ENCODE data around the gene SBNO2.
A peak's percentile ranks its signal among the peaks of the same experiment; 100 is the strongest.

SBNO2 gene

DNA sequence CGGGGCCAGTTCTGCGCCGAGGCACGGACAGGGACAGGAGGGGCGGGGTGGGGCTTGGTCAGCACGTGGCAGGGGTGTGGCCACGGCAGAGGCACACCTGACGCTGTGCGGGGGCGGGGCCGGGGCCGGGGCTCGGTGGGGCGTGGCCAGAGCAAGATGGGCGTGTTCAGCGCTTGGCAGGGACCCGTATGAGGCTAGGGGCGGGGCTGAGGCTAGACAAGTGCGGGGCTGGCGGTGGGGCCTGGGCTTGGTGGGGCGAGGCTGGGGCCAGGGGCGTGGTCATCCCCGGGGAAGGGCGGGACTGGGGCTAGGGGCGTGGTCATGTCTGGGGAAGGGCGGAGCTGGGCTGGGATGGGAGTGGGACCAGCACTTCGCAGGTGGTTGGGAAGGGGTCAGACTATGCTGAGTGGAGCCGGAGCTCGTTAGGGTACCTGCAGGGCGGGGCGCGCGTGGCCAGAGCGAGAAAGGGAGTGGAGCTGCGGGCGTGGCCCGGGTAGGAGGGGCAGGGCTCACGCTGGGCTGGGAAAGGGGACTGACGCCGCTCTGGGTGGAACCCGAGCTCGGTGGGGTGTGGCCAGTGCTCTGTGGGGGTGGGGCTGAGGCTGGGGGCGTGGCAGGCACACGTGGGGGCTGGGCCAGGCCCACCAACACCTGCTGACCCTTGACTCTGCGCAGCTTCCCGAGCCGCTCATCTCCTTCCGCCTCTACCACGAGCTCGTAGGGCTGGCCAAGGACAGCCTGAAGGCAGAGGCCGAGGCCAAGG, 91.7 kb downstream of the SBNO2 start:
- H3K4me3 ChIP-seq (ENCODE audit: low read length), result peak overlapping the region; percentile 50
- peak; percentile 98 for DNase-seq (ENCODE audit: low read depth)
- TF ChIP-seq, protein P1, sequence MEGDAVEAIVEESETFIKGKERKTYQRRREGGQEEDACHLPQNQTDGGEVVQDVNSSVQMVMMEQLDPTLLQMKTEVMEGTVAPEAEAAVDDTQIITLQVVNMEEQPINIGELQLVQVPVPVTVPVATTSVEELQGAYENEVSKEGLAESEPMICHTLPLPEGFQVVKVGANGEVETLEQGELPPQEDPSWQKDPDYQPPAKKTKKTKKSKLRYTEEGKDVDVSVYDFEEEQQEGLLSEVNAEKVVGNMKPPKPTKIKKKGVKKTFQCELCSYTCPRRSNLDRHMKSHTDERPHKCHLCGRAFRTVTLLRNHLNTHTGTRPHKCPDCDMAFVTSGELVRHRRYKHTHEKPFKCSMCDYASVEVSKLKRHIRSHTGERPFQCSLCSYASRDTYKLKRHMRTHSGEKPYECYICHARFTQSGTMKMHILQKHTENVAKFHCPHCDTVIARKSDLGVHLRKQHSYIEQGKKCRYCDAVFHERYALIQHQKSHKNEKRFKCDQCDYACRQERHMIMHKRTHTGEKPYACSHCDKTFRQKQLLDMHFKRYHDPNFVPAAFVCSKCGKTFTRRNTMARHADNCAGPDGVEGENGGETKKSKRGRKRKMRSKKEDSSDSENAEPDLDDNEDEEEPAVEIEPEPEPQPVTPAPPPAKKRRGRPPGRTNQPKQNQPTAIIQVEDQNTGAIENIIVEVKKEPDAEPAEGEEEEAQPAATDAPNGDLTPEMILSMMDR (IDR thresholded peaks at IDR 0.05; ENCODE audit: insufficient read depth, low read depth, low read length, missing control alignments), result no peak

DNA sequence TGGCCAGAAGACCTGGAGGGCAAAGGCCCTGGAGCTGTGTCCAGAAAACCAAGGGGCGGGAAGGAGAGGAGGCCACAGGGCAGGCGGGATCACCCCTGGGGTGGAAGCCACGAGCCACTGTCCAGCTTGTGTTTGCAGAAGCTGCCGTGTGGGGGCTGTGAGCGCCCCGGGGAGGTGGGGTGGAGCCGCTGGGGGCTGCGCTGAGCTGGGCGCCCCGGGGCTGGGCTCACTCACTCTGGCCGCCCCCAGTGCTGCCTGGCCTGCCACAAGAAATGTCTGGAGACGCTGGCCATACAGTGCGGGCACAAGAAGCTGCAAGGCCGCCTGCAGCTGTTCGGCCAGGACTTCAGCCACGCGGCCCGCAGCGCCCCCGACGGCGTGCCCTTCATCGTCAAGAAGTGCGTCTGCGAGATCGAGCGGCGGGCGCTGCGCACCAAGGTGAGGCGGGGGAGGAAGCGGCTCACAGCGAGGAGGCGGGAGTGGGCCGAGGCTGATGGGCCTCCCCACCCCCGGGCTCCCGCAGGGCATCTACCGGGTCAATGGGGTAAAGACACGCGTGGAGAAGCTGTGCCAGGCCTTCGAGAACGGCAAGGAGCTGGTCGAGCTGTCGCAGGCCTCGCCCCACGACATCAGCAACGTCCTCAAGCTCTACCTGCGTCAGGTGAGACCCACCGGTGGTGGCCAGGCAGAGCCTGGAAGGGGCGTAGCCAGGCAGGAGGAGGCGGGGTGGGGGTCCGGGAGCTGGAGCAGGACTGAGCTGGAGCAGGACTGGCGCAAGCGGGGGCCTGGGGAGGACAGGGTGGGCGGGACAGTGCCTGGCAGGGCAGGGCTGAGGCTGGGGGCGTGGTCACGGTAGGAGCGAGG, 92.5 kb downstream of the SBNO2 start:
- DNase-seq (ENCODE audit: low read depth), result no peak
- peak overlapping the region; percentile 43 for H3K4me3 ChIP-seq (ENCODE audit: low read length)
- TF ChIP-seq, protein P1 (IDR thresholded peaks at IDR 0.05; ENCODE audit: insufficient read depth, low read depth, low read length, missing control alignments), result no peak

DNA sequence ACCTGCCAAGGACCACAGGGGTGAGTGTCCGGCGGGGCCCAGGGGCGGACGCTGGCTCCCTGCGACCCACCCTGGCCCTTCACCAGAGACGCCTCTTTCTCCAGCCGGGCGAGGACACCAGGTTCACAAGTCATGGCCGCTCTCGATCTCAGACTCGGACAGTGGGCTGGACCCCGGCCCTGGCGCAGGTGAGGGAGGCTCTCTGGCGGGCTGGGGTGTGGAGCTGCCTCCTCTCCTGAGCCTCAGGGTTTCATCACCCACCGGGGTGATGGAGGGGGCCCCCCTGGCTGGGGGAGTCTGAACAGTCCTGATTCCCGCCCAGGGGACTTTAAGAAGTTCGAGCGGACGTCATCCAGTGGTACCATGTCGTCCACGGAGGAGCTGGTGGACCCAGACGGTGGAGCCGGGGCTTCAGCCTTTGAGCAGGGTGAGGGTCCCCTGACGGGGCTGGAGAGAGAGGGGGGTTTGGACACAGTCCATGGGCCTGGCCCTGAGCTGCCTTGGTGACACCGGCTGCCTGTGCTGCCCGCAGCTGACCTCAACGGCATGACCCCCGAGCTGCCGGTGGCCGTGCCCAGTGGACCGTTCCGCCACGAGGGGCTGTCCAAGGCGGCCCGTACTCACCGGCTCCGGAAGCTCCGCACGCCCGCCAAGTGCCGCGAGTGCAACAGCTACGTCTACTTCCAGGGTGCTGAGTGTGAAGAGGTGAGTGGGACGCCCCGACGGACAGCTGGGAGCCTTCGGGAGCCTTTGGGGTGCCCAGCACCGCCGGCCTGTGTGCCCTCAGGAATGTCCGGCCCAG, 93.5 kb downstream of the SBNO2 start:
- no peak overlapping the region for H3K4me3 ChIP-seq (ENCODE audit: low read length)
- TF ChIP-seq, protein P1 (IDR thresholded peaks at IDR 0.05; ENCODE audit: insufficient read depth, low read depth, low read length, missing control alignments), result no peak
- no peak for DNase-seq (ENCODE audit: low read depth)

DNA sequence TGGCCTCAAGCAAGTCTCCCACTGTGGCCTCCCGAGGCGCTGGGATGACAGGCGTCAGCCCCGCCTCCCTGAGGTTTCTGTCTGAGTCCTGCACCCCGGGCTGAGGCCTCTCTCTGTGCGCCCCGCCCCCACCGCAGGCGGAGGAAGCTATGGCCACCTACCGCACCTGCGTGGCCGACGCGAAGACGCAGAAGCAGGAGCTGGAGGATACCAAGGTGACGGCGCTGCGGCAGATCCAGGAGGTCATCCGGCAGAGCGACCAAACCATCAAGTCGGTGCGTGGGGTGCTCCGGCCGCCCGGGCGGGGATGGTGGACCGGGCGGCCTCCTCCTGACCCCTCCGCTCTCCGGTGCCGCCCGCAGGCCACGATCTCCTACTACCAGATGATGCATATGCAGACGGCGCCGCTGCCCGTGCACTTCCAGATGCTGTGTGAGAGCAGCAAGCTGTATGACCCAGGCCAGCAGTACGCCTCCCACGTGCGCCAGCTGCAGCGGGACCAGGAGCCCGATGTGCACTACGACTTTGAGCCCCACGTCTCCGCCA, 94.4 kb downstream of the SBNO2 start:
- H3K4me3 ChIP-seq (ENCODE audit: low read length), result no peak overlapping the region
- TF ChIP-seq, protein P1 (IDR thresholded peaks at IDR 0.05; ENCODE audit: insufficient read depth, low read depth, low read length, missing control alignments), result no peak
- DNase-seq (ENCODE audit: low read depth), result no peak

DNA sequence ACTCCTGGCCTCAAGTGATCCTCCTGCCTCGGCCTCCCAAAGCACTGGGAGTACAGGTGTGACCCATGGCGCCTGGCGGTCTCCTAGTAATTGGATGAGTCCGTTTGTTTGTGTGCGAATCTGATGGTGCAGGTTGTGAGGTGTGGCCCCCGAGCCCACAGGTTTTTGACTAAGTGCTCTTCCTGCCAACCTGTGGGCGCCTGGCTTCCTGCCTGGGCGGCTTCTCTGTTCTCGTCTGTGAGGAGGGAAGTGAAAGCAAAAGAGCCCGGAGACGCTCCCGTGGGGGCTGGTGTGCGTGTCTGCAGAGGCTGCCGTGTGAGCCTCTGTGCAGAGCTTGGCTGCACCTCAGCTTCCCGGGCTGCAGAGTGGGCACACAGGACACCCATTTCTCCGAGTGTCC, 97.1 kb downstream of the SBNO2 start:
- DNase-seq (ENCODE audit: low read depth), result peak; percentile 66
- H3K4me3 ChIP-seq (ENCODE audit: low read length), result peak overlapping the region; percentile 15

DNA sequence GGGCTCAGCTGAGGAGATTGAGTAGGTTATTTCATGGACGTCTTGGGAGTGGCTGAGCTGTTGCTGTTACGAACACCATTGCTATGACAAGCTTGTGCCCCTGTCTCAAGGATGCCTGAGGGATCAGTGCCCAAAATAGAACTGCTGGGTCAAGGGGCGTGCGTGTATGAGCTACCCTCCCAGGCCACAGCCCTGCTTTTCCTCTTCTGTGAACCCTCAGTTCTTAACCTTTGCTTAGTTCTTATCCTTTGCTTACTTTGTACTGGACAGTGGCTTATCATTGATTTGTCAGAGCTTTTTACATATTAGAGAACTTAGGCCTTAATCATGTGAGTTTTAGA, 98.1 kb downstream of the SBNO2 start:
- no peak overlapping the region for H3K4me3 ChIP-seq (ENCODE audit: low read length)
- DNase-seq (ENCODE audit: low read depth), result no peak
- TF ChIP-seq, protein P1 (IDR thresholded peaks at IDR 0.05; ENCODE audit: insufficient read depth, low read depth, low read length, missing control alignments), result no peak

More for the DNA sequence above, 97.1 kb downstream of the SBNO2 start:
- TF ChIP-seq, protein P1 (IDR thresholded peaks at IDR 0.05; ENCODE audit: insufficient read depth, low read depth, low read length, missing control alignments), result no peak
